Kidney (tissue), 14 donors: ENCODE measurements around the gene MIF4GD. TPM values are rescaled to one million over a fixed set of nuclear protein-coding genes. Genes with fewer than 3 reads are reported as not detected.

Source experiments
- DNase-seq, 5 donors: peaks; one replicate each; pipeline ENCODE4 v3.0.0-alpha.2; 2013 to 2020
- FAIRE-seq: peaks from 2 replicates; lab custom pipeline; 2012; peaks lifted over from hg19 to GRCh38; lab: Jason Lieb, UNC
- H3K27ac ChIP-seq, 2 donors: one replicate each; pipeline ENCODE4 v1.7.0; 2013; ENCODE audit warnings: low read depth in 2 of 2, low read length in 2 of 2, inconsistent platforms in 1 of 2
- H3K27me3 ChIP-seq: one replicate; pipeline ENCODE4 v1.7.1; 2013; ENCODE audit warnings: low read length, inconsistent platforms; ENCODE audit not compliant: control insufficient read depth, insufficient read depth
- H3K36me3 ChIP-seq, 3 donors: one replicate each; pipeline versions ENCODE4 v1.7.0 to v1.7.1; 2013; ENCODE audit warnings: low read length in 3 of 3, control low read depth in 1 of 3, inconsistent platforms in 1 of 3; ENCODE audit not compliant: insufficient read depth in 3 of 3, control insufficient read depth in 2 of 3
- H3K4me1 ChIP-seq, 3 donors: one replicate each; pipeline versions ENCODE4 v1.7.0 to v1.7.1; 2013; ENCODE audit warnings: low read length in 3 of 3, inconsistent platforms in 1 of 3, low read depth in 1 of 3; ENCODE audit not compliant: control insufficient read depth in 2 of 3, insufficient read depth in 2 of 3
- H3K4me3 ChIP-seq, 3 donors: one replicate each; pipeline versions ENCODE4 v1.7.0 to v1.8.1; 2013; ENCODE audit warnings: low read length in 3 of 3, control low read depth in 1 of 3, inconsistent platforms in 1 of 3
- H3K9ac ChIP-seq, 3 donors: one replicate each; pipeline versions ENCODE4 v1.7.0 to v1.7.1; 2013; ENCODE audit warnings: low read length in 3 of 3, control low read depth in 1 of 3, inconsistent platforms in 1 of 3
- H3K9me3 ChIP-seq, 3 donors: one replicate each; pipeline versions ENCODE4 v1.7.0 to v1.7.1; 2013; ENCODE audit warnings: low read length in 3 of 3, control low read depth in 1 of 3, inconsistent platforms in 1 of 3; ENCODE audit not compliant: control insufficient read depth in 2 of 3, insufficient read depth in 1 of 3
- CTCF ChIP-seq: IDR thresholded peaks from 3 replicates; pipeline ENCODE4 v1.5.1; 2012; ENCODE audit warnings: mild to moderate bottlenecking, moderate library complexity, borderline replicate concordance; ENCODE audit not compliant: insufficient read depth; ENCODE audit errors: extremely low read depth
- intact Hi-C: fragments of 100-400 bp; cut with DNase I; formaldehyde crosslinking; loops from one replicate; pipeline ENCODE4 v1.11.1; 2022
- polyA plus RNA-seq: library from polyadenylated mRNA; stranded (reverse); fragments of 350-450 nt; fragmentation: Illumina TruSeq; extraction: RNeasy Lipid Tissue Mini Kit (QIAGEN cat#74804); gene quantifications from one replicate; pipeline ENCODE4 v1.2.3, GENCODE V29; 2014; ENCODE audit warnings: low read depth, low replicate concordance; ENCODE audit not compliant: insufficient read depth
- total RNA-seq: library from RNA; stranded (reverse); fragmentation: NEBNext Ultra II Directional; extraction: Animal tissue kit (Norgen Biotek cat#: 25700); gene quantifications from one replicate; pipeline ENCODE4 v1.2.1, GENCODE V29; 2021
- donor health status: control.
- donor health status: control.
- donor health status: control.
- donor health status: control.
- donor health status: control.
- donor health status: DM: yes; HTN: yes; CAD: no.
- donor health status: Normal renal cell carcinoma (clear cell type).

The MIF4GD gene
- total and polyA plus RNA-seq, 2 donors from 2014 or later, result 28.2 to 30.1 TPM

- no peaks in the 10 kb centered on the region for H3K9me3 ChIP-seq
- H3K36me3 ChIP-seq, result peaks cover 0 to 11% (median 4%) of the 10 kb centered on the region in 3 donors
- H3K9ac ChIP-seq, result no peak overlapping the region
- no peak for FAIRE-seq
- no peaks in the 10 kb centered on the region for H3K27me3 ChIP-seq
- H3K4me3 ChIP-seq, result no peak overlapping the region
- DNase-seq, result no peak
- TF ChIP-seq CTCF, result no peak
- intact Hi-C loops, result no loop called here
- H3K27ac ChIP-seq, result peak overlapping the region in 1 of 2 donors; percentile 47
- H3K4me1 ChIP-seq, result peaks cover 0 to 4% (median 0%) of the 10 kb centered on the region in 3 donors
These were observed 43.0 kb upstream of the MIF4GD start for GRCh38 chr17:75313941-75314551.

GRCh38 chr17:75308732-75309629 lies 38.0 kb upstream of the MIF4GD start:
- Histone ChIP-seq H3K4me3 (no peak overlapping the region), H3K9ac (peak overlapping the region in 1 of 3 donors; percentile 19), H3K27ac (peak overlapping the region; percentile 78 to 81), H3K27me3 (no peaks in the 10 kb centered on the region), H3K9me3 (no peaks in the 10 kb centered on the region), H3K4me1 (peaks cover 0 to 6% (median 5%) of the 10 kb centered on the region in 3 donors), H3K36me3 (no peaks in the 10 kb centered on the region)
- intact Hi-C loops, result no loop called here
- FAIRE-seq (no peak), DNase-seq (peak in 2 of 5 donors; percentile 14 to 39)
- TF ChIP-seq CTCF, result no peak

GRCh38 chr17:75307957-75308731 lies 37.1 kb upstream of the MIF4GD start:
- FAIRE-seq, result no peak
- Histone ChIP-seq H3K9me3 (no peaks in the 10 kb centered on the region), H3K4me1 (peaks cover 0 to 6% (median 5%) of the 10 kb centered on the region in 3 donors), H3K9ac (no peak overlapping the region), H3K36me3 (no peaks in the 10 kb centered on the region), H3K27me3 (no peaks in the 10 kb centered on the region), H3K27ac (peak overlapping the region in 1 of 2 donors; percentile 78), H3K4me3 (no peak overlapping the region)
- no peak for TF ChIP-seq CTCF
- intact Hi-C loops, result no loop called here
- DNase-seq, result no peak
